BE2C (cell line): ENCODE measurements around the gene GNAI2.

Experiments used
- DNase-seq: peaks from one replicate; pipeline ENCODE4 v3.0.0-alpha.2; 2020
- H3K27me3 ChIP-seq: fragments of 250-450 bp; sonication (Bioruptor Pico); 2 replicates; pipeline ENCODE4 v1.5.1; 2020; ENCODE audit warnings: mild to moderate bottlenecking
- H3K36me3 ChIP-seq: fragments of 250-450 bp; sonication (Bioruptor Pico); 2 replicates; pipeline ENCODE4 v1.5.1; 2020; ENCODE audit warnings: mild to moderate bottlenecking
- H3K4me1 ChIP-seq: fragments of 250-450 bp; sonication (Bioruptor Pico); 2 replicates; pipeline ENCODE4 v1.5.1; 2020
- H3K4me3 ChIP-seq: 2 replicates; pipeline ENCODE4 v1.5.1; 2011; ENCODE audit warnings: low read depth, low read length
- H3K9me3 ChIP-seq: fragments of 250-450 bp; sonication (Bioruptor Pico); 2 replicates; pipeline ENCODE4 v1.5.1; 2020
- CTCF ChIP-seq: IDR thresholded peaks from 2 replicates; pipeline ENCODE4 v1.5.1; 2012; ENCODE audit warnings: mild to moderate bottlenecking, low read depth, low read length

GNAI2 gene

GRCh38 chr3:50254577-50255250, 18.7 kb downstream of the GNAI2 start:
- DNase-seq, result no peak
- TF ChIP-seq CTCF, result no peak
- H3K4me3 ChIP-seq, result no peak overlapping the region
- peaks cover 3% of the 10 kb centered on the region for H3K4me1 ChIP-seq
- H3K27me3 ChIP-seq, result no peaks in the 10 kb centered on the region
- H3K9me3 ChIP-seq, result no peaks in the 10 kb centered on the region
- peaks cover 4% of the 10 kb centered on the region for H3K36me3 ChIP-seq

GRCh38 chr3:50255251-50255615, 19.2 kb downstream of the GNAI2 start:
- H3K9me3 ChIP-seq, result no peaks in the 10 kb centered on the region
- H3K27me3 ChIP-seq, result no peaks in the 10 kb centered on the region
- TF ChIP-seq CTCF, result no peak
- H3K36me3 ChIP-seq, result peaks cover 4% of the 10 kb centered on the region
- H3K4me3 ChIP-seq, result no peak overlapping the region
- no peak for DNase-seq
- H3K4me1 ChIP-seq, result peaks cover 4% of the 10 kb centered on the region

GRCh38 chr3:50256978-50257890, 21.2 kb downstream of the GNAI2 start:
- peaks cover 4% of the 10 kb centered on the region for H3K36me3 ChIP-seq
- DNase-seq, result peak; percentile 59
- H3K9me3 ChIP-seq, result no peaks in the 10 kb centered on the region
- peaks cover 4% of the 10 kb centered on the region for H3K4me1 ChIP-seq
- H3K27me3 ChIP-seq, result no peaks in the 10 kb centered on the region
- no peak overlapping the region for H3K4me3 ChIP-seq
- TF ChIP-seq CTCF, result peak; percentile 63

- peaks cover 4% of the 10 kb centered on the region for H3K4me1 ChIP-seq
- TF ChIP-seq CTCF, result no peak
- peaks cover 4% of the 10 kb centered on the region for H3K36me3 ChIP-seq
- H3K9me3 ChIP-seq, result no peaks in the 10 kb centered on the region
- H3K4me3 ChIP-seq, result no peak overlapping the region
- H3K27me3 ChIP-seq, result no peaks in the 10 kb centered on the region
- DNase-seq, result no peak
Observed at GRCh38 chr3:50258029-50258680, 22.2 kb downstream of the GNAI2 start.

GRCh38 chr3:50258979-50259378, 23.0 kb downstream of the GNAI2 start:
- TF ChIP-seq CTCF, result no peak
- Histone ChIP-seq H3K36me3 (peaks cover 4% of the 10 kb centered on the region), H3K27me3 (no peaks in the 10 kb centered on the region), H3K9me3 (no peaks in the 10 kb centered on the region), H3K4me3 (no peak overlapping the region), H3K4me1 (peaks cover 4% of the 10 kb centered on the region)
- no peak for DNase-seq
